ENCODE measurements around the gene EBF3.

- TF ChIP-seq ZNF274 (IDR thresholded peaks at IDR 0.05; ENCODE audit: low read depth, low read length) (no peak), YY1 (IDR thresholded peaks at IDR 0.05; ENCODE audit: insufficient read depth, insufficient read length) (no peak), SUZ12 (IDR thresholded peaks at IDR 0.05; ENCODE audit: extremely low read depth, insufficient read depth, insufficient read length) (no peak)
These were observed 6.6 kb upstream of the EBF3 start for GRCh38 chr10:129970465-129971364.
